Coronary artery (tissue), 2 donors: Measurements from ENCODE around the gene PPP1R14D.

Experiments used
- DNase-seq: peaks from one replicate; pipeline ENCODE4 v3.0.0-alpha.2; 2017; ENCODE audit warnings: low spot score
- H3K27ac ChIP-seq, 2 donors: fragments of 200-600 bp; sonication (generic); one replicate each; pipeline ENCODE4 v1.5.1; 2016 to 2019
- H3K4me3 ChIP-seq: fragments of 200-600 bp; sonication (generic); 2 replicates; pipeline ENCODE4 v1.5.1; 2016; ENCODE audit warnings: mild to moderate bottlenecking, moderate library complexity
- TF ChIP-seq, protein P1 (sequence below): fragments of 200-600 bp; sonication (generic); IDR thresholded peaks from one replicate; pipeline ENCODE4 v1.5.1; 2019; ENCODE audit warnings: antibody characterized with exemption

PPP1R14D gene

DNA sequence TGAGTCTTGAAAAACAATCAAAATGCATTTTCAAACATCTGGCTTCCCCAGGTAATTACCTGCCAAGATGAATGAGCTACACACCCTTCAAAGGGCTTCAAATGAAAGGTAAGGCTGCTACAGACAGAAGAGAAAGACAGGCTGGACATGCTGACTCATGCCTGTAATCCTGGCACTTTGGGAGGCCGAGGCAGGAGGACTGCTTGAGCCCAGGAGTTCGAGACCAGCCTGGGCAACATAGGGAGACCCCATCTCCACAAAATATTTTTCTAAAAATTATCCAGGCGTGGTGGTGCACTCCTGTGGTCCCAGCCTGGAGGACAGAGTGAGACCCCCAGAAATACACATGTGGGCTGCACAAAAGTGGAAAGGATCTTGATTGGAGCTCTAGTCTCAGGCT, 36.1 kb downstream of the PPP1R14D start:
- DNase-seq, result no peak
- Histone ChIP-seq H3K27ac (no peak overlapping the region), H3K4me3 (no peak overlapping the region)

DNA sequence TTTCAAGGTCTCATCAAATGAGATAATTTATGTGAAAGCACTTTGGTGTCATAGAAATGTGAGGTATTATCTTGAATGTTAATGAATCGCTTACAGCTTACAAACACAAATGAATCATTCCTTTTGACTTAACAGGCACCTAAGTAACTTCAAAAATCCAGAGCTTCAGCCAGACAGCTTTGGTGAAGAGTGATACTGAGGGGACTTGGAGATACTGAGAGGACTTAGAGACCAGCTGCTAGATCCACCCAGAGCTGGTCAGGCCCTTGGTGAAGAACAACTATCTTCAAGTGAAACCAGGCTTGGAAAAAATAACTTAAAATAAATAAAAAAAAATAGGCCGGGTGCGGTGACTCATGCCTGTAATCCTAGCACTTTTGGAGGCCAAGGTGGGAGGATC, 37.8 kb downstream of the PPP1R14D start:
- no peak for DNase-seq
- H3K4me3 ChIP-seq, result no peak overlapping the region
- TF ChIP-seq, protein P1, sequence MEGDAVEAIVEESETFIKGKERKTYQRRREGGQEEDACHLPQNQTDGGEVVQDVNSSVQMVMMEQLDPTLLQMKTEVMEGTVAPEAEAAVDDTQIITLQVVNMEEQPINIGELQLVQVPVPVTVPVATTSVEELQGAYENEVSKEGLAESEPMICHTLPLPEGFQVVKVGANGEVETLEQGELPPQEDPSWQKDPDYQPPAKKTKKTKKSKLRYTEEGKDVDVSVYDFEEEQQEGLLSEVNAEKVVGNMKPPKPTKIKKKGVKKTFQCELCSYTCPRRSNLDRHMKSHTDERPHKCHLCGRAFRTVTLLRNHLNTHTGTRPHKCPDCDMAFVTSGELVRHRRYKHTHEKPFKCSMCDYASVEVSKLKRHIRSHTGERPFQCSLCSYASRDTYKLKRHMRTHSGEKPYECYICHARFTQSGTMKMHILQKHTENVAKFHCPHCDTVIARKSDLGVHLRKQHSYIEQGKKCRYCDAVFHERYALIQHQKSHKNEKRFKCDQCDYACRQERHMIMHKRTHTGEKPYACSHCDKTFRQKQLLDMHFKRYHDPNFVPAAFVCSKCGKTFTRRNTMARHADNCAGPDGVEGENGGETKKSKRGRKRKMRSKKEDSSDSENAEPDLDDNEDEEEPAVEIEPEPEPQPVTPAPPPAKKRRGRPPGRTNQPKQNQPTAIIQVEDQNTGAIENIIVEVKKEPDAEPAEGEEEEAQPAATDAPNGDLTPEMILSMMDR, result no peak
- no peak overlapping the region for H3K27ac ChIP-seq

More for the DNA sequence above, 36.1 kb downstream of the PPP1R14D start:
- TF ChIP-seq, protein P1, result no peak

DNA sequence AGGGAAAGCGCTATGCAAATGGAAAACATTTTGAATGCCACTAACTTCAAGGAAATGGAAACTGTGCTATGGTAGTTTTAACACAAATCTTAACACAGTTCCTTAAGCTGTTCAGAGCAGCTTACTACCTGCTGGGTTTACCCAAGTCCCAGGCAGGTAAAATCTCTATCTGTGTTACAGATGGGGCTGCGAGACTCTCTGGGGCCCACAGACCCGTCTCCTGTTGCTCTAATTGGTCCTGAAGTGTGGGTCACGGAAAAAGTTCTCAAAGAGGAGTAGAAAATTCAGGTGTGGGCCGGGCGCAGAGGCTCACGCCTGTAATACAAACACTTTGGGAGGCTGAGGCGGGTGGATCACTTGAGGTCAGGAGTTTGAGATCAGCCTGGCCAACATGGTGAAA, 38.5 kb downstream of the PPP1R14D start:
- no peak overlapping the region for H3K4me3 ChIP-seq
- TF ChIP-seq, protein P1, result no peak
- DNase-seq, result no peak
- H3K27ac ChIP-seq, result no peak overlapping the region

DNA sequence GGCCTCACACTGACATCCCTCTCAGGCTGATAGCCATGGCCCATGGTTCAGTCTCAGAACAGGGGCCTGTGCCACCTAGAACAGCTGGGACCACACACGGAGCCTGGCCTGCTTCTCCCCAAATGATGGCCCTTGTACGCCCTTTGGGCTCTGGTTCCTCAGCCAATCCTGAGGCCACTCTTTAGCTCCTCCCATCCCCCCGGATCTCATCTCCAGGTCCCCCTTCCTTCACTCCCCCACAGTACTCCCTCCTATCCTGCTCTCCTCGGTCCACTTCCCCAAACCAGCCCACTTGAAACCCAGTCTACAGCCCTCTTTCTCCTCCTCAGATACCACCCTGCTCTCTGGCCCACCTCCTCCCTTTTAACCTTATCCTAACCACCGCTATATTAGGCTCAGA, 39.4 kb downstream of the PPP1R14D start:
- TF ChIP-seq, protein P1, result no peak
- Histone ChIP-seq H3K4me3 (no peak overlapping the region), H3K27ac (no peak overlapping the region)
- DNase-seq, result no peak

DNA sequence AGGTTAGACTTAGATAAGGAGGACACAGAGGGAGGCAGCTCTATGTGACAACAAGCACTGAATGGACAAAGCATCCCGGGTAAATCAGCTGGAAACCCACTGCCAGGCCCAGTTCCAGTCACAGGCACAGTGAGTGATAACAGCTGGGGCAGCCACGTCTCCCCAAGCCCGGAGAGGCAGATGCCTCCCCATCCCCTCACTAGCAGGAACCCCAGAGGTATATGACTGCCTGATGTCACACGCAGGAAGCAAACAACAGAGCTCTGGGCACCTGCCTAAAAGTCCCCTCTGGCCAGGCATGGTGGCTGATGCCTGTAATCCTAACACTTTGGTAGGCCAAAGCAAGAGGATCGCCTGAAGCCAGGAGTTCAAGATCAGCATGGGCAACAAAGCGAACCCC, 40.5 kb downstream of the PPP1R14D start:
- TF ChIP-seq, protein P1, result no peak
- H3K27ac ChIP-seq, result no peak overlapping the region
- no peak for DNase-seq
- no peak overlapping the region for H3K4me3 ChIP-seq

DNA sequence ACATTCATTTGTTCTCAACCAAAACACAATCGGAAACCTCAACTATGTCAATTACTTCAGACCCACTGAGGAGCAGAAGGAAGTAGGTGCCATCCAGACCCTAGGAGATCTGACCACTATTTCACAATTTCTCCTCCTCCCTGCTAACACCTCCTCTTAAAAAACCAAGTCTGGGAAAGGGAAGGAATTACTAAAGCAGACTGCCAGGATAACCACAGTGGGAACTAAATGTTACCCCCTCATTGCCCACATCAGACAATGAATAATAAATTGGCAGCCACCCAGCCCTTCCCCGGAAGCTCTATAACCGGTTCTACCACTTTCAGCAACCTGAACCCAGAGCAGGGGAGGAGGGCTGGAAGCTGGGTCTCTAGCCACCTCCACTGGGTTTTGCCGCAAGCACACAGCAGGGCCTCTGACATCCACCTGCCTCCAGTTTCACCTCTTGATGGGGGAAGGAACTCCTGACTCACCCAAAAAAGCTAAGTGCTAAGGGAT, 41.1 kb downstream of the PPP1R14D start:
- H3K27ac ChIP-seq, result peak overlapping the region in 1 of 2 donors; percentile 36
- TF ChIP-seq, protein P1, result no peak
- no peak overlapping the region for H3K4me3 ChIP-seq
- DNase-seq, result no peak

DNA sequence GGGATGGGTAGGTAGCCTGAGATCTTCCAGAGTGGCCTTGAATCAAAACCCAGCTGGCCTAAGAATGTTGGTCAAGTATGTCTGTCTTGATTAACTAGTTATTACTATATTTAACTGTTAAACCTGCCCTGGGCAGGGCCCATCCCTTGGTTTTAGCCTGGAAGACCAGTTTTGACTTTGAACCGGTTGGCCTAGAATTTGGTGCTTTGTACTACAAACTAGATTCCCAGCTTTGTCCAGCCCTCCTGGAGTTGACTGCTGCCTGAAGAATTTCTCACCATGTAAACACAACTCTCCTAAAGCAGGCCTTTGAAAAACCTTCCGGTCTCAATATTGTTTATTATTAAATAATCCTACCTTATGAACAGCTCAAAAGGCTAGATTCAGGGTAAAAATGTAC, 42.7 kb downstream of the PPP1R14D start:
- TF ChIP-seq, protein P1, result no peak
- no peak overlapping the region for H3K27ac ChIP-seq

More for the DNA sequence above, 42.7 kb downstream of the PPP1R14D start:
- no peak overlapping the region for H3K4me3 ChIP-seq
- no peak for DNase-seq
